ENCODE results near the gene POLA1.

- TF ChIP-seq CTCF (IDR thresholded peaks at IDR 0.05) (no peak), POLR2A (IDR thresholded peaks at IDR 0.05) (no peak)
Observed at GRCh38 chrX:24692305-24692704, 1.4 kb upstream of the POLA1 start.

All from adrenal gland (tissue), 5 donors.